ENCODE results near the gene AGPAT2.
A peak's percentile ranks its signal among the peaks of the same experiment; 100 is the strongest.

Gene AGPAT2

DNA sequence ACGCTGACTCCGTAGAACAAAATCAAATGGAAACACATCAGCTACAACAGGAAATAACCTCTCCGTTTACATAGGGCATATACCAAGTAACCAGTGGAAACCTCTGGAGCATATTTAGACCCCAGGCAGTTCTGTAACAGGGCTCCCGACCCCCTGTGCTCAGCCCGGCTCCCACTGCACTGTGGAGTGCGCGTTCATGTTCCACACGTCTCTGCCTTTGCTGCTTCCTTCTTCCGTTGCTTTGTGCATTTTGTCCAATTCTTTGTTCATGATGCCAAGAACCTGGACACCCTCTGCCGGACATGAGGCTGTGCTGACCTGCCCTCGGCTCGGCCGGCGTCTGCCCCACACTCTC, 5.9 kb upstream of the AGPAT2 start:
- Histone ChIP-seq H3K4me1 (ENCODE audit: control insufficient read depth, insufficient read depth, low read length, poor library complexity, severe bottlenecking) (peaks cover 13% of the 10 kb centered on the region), H3K36me3 (ENCODE audit: control insufficient read depth, insufficient read depth, low read length) (no peaks in the 10 kb centered on the region), H3K9me3 (ENCODE audit: control insufficient read depth, low read length) (no peaks in the 10 kb centered on the region), H3K4me3 (ENCODE audit: extremely low read depth, insufficient read depth, low read length, poor library complexity, severe bottlenecking) (no peak overlapping the region), H3K27ac (ENCODE audit: low read depth, low read length, severe bottlenecking) (no peak overlapping the region)
- WGBS, 2 experiments (ENCODE audit: insufficient coverage in 2 of 2) = 89 to 97% methylated on average over 9 to 13 of the region's 14 CpGs

- Histone ChIP-seq H3K27ac (ENCODE audit: low read depth, low read length, severe bottlenecking) (no peak overlapping the region), H3K9me3 (ENCODE audit: control insufficient read depth, low read length) (no peaks in the 10 kb centered on the region), H3K36me3 (ENCODE audit: control insufficient read depth, insufficient read depth, low read length) (no peaks in the 10 kb centered on the region), H3K4me1 (ENCODE audit: control insufficient read depth, insufficient read depth, low read length, poor library complexity, severe bottlenecking) (peaks cover 11% of the 10 kb centered on the region), H3K4me3 (ENCODE audit: extremely low read depth, insufficient read depth, low read length, poor library complexity, severe bottlenecking) (no peak overlapping the region)
- 89 to 93% methylated on average over 41 to 42 of the region's 46 CpGs for WGBS, 2 experiments (ENCODE audit: insufficient coverage in 2 of 2)
Observed at GRCh38 chr9:136692185-136693134, 5.2 kb upstream of the AGPAT2 start.

DNA sequence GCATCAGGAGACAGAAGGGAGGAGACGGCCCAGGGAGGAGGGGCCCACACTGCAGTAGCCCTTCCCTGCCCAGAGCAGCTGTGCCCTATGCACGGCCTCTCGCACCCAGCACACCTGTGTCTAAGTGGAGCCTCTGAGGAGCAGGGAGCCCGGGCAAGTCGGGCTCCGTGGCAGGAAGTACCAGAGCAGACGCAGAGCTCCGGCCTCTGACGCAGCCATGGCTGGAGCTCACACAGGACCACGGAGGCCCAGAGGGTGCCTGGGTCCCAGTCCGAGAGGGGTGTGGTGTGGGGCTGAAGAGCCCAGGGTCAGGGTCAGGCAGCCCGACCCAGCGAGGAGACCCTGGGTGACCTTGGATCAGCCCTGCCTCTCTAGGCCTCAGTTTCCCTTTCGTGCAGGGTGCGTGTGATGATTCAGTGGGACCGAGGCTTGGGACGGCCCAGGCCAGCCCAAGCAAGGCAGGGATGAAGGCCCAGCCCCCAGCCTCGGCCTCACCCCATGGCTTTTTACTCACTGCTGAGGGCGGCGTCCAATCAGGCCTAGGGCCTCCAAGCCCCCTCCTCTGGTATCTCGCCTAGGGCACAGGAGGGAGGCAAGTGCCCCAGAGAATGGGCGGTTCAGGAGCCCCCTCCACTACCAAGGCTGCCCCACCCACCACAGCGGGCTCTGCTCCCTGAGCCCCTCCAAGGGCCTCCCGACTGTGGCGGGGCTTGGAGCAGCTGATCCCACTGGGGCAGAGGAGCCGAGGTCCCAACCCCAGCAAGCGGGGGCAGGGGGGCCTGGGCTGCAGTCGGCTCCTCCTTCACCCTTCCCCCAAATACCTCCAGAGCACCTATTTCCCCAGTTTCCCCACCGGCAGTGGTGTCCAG, 4.3 kb upstream of the AGPAT2 start:
- H3K4me3 ChIP-seq (ENCODE audit: extremely low read depth, insufficient read depth, low read length, poor library complexity, severe bottlenecking) = no peak overlapping the region
- H3K27ac ChIP-seq (ENCODE audit: low read depth, low read length, severe bottlenecking) = no peak overlapping the region
- H3K9me3 ChIP-seq (ENCODE audit: control insufficient read depth, low read length) = no peaks in the 10 kb centered on the region
- WGBS, 2 experiments (ENCODE audit: insufficient coverage in 2 of 2) = 67 to 83% methylated on average over 21 to 25 of the region's 29 CpGs
- no peaks in the 10 kb centered on the region for H3K36me3 ChIP-seq (ENCODE audit: control insufficient read depth, insufficient read depth, low read length)
- H3K4me1 ChIP-seq (ENCODE audit: control insufficient read depth, insufficient read depth, low read length, poor library complexity, severe bottlenecking) = peaks cover 6% of the 10 kb centered on the region

DNA sequence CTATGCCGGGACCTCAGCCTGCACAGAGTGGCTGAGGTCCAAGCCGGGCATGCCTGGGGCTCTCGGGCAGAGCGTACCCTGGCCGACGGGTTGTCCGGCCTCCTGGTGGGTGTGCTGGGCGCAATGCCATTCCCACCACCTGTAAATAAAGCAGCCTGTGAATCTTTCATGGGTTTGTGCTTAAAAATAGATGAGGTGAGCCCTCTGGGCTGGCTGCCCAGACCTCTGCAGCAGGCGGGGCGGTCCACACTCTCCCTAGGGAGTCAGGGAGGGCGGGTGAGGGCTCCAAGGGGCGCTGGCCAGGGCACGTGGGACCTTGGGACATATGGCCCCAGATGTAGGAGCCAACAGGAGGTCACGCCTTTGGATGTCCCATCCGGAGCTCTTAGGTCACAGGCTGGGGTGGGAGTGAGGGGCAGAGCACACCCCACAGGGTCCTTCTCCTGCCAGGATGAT, 3.6 kb upstream of the AGPAT2 start:
- 90 to 98% methylated on average over 8 to 15 of the region's 15 CpGs for WGBS, 2 experiments (ENCODE audit: insufficient coverage in 2 of 2)

DNA sequence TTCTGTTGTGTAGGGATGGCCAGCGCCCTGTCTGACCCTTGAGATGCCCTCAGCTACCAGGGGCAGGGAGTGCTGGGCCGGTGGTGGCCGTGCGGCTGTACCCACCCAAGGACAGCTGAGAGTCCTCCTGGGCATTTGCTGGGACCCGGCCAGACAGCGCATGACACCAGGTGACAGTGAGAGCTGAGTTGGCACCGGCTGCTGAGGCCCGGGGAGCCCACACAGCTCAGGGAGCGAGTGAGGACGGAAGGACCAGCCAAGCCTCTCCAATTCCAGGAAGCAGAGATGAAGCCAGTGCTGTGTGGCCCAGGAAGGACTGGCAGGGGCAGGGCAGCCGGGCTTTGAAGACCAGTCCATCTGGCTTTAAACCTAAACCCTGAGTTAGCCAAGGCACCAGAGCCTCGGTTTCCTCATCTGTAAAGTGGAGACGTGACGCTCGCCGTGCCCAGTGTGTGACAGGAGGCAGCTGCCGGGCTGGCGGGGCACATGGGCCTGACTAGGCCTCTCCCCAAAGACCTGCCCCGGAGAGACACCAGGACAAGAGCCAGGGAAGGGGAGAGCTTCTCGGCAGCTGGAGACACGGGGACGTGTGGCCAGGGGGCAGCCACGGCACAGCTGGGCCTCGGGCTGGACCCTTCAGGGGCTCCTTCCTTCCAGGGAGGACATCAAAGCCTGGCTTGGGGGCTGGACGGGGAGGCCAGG, 3.0 kb upstream of the AGPAT2 start:
- 95% methylated on average over 23 to 25 of the region's 25 CpGs for WGBS, 2 experiments (ENCODE audit: insufficient coverage in 2 of 2)
- H3K4me1 ChIP-seq (ENCODE audit: control insufficient read depth, insufficient read depth, low read length, poor library complexity, severe bottlenecking) = peaks cover 6% of the 10 kb centered on the region
- no peaks in the 10 kb centered on the region for H3K36me3 ChIP-seq (ENCODE audit: control insufficient read depth, insufficient read depth, low read length)
- H3K4me3 ChIP-seq (ENCODE audit: extremely low read depth, insufficient read depth, low read length, poor library complexity, severe bottlenecking) = no peak overlapping the region
- H3K27ac ChIP-seq (ENCODE audit: low read depth, low read length, severe bottlenecking) = no peak overlapping the region
- H3K9me3 ChIP-seq (ENCODE audit: control insufficient read depth, low read length) = no peaks in the 10 kb centered on the region

More for the DNA sequence above, 3.6 kb upstream of the AGPAT2 start:
- H3K4me3 ChIP-seq (ENCODE audit: extremely low read depth, insufficient read depth, low read length, poor library complexity, severe bottlenecking) = no peak overlapping the region
- H3K4me1 ChIP-seq (ENCODE audit: control insufficient read depth, insufficient read depth, low read length, poor library complexity, severe bottlenecking) = peaks cover 6% of the 10 kb centered on the region
- no peaks in the 10 kb centered on the region for H3K36me3 ChIP-seq (ENCODE audit: control insufficient read depth, insufficient read depth, low read length)
- no peaks in the 10 kb centered on the region for H3K9me3 ChIP-seq (ENCODE audit: control insufficient read depth, low read length)
- no peak overlapping the region for H3K27ac ChIP-seq (ENCODE audit: low read depth, low read length, severe bottlenecking)

GRCh38 chr9:136689108-136689460, 1.8 kb upstream of the AGPAT2 start:
- Histone ChIP-seq H3K4me1 (ENCODE audit: control insufficient read depth, insufficient read depth, low read length, poor library complexity, severe bottlenecking) (peaks cover 6% of the 10 kb centered on the region), H3K9me3 (ENCODE audit: control insufficient read depth, low read length) (no peaks in the 10 kb centered on the region), H3K4me3 (ENCODE audit: extremely low read depth, insufficient read depth, low read length, poor library complexity, severe bottlenecking) (no peak overlapping the region), H3K27ac (ENCODE audit: low read depth, low read length, severe bottlenecking) (no peak overlapping the region), H3K36me3 (ENCODE audit: control insufficient read depth, insufficient read depth, low read length) (no peaks in the 10 kb centered on the region)
- 89 to 94% methylated on average over 7 of the region's 7 CpGs for WGBS, 2 experiments (ENCODE audit: insufficient coverage in 2 of 2)

GRCh38 chr9:136688274-136689107, 1.2 kb upstream of the AGPAT2 start:
- Histone ChIP-seq H3K4me1 (ENCODE audit: control insufficient read depth, insufficient read depth, low read length, poor library complexity, severe bottlenecking) (peaks cover 6% of the 10 kb centered on the region), H3K36me3 (ENCODE audit: control insufficient read depth, insufficient read depth, low read length) (no peaks in the 10 kb centered on the region), H3K4me3 (ENCODE audit: extremely low read depth, insufficient read depth, low read length, poor library complexity, severe bottlenecking) (no peak overlapping the region), H3K9me3 (ENCODE audit: control insufficient read depth, low read length) (no peaks in the 10 kb centered on the region), H3K27ac (ENCODE audit: low read depth, low read length, severe bottlenecking) (no peak overlapping the region)
- WGBS, 2 experiments (ENCODE audit: insufficient coverage in 2 of 2) = 61 to 64% methylated on average over 15 to 16 of the region's 21 CpGs

- no peak overlapping the region for H3K27ac ChIP-seq (ENCODE audit: low read depth, low read length, severe bottlenecking)
- H3K9me3 ChIP-seq (ENCODE audit: control insufficient read depth, low read length) = no peaks in the 10 kb centered on the region
- no peaks in the 10 kb centered on the region for H3K36me3 ChIP-seq (ENCODE audit: control insufficient read depth, insufficient read depth, low read length)
- no peak overlapping the region for H3K4me3 ChIP-seq (ENCODE audit: extremely low read depth, insufficient read depth, low read length, poor library complexity, severe bottlenecking)
- WGBS, 2 experiments (ENCODE audit: insufficient coverage in 2 of 2) = 21% methylated on average over 25 to 37 of the region's 37 CpGs
- H3K4me1 ChIP-seq (ENCODE audit: control insufficient read depth, insufficient read depth, low read length, poor library complexity, severe bottlenecking) = peaks cover 6% of the 10 kb centered on the region
Observed at GRCh38 chr9:136687721-136688223, 515 bp upstream of the AGPAT2 start.

GRCh38 chr9:136686534-136686793, 793 bp downstream of the AGPAT2 start:
- no peaks in the 10 kb centered on the region for H3K4me1 ChIP-seq (ENCODE audit: control insufficient read depth, insufficient read depth, low read length, poor library complexity, severe bottlenecking)
- WGBS, 2 experiments (ENCODE audit: insufficient coverage in 2 of 2) = 2 to 3% methylated on average over 9 to 13 of the region's 20 CpGs
- no peak overlapping the region for H3K27ac ChIP-seq (ENCODE audit: low read depth, low read length, severe bottlenecking)

More at GRCh38 chr9:136686534-136686793, 793 bp downstream of the AGPAT2 start:
- Histone ChIP-seq H3K4me3 (ENCODE audit: extremely low read depth, insufficient read depth, low read length, poor library complexity, severe bottlenecking) (peak overlapping the region; percentile 70), H3K36me3 (ENCODE audit: control insufficient read depth, insufficient read depth, low read length) (no peaks in the 10 kb centered on the region), H3K9me3 (ENCODE audit: control insufficient read depth, low read length) (no peaks in the 10 kb centered on the region)

Measured in mesodermal cell (in vitro differentiated cells).